Ishikawa (cell line): ENCODE data around the gene IKZF1.

Source experiments
- CEBPB ChIP-seq: IDR thresholded peaks from 2 replicates; pipeline ENCODE4 v1.6.1; 2012
- CREB1 ChIP-seq: IDR thresholded peaks from 2 replicates; pipeline ENCODE4 v1.6.1; 2012; ENCODE audit warnings: low read depth
- EGR1 ChIP-seq: IDR thresholded peaks from 2 replicates; pipeline ENCODE4 v1.6.1; 2012
- EP300 ChIP-seq: IDR thresholded peaks from 2 replicates; pipeline ENCODE4 v1.6.1; 2012; ENCODE audit warnings: borderline replicate concordance
- FOXM1 ChIP-seq: IDR thresholded peaks from 2 replicates; pipeline ENCODE4 v1.6.1; 2012; ENCODE audit warnings: low read depth, borderline replicate concordance
- MAX ChIP-seq: IDR thresholded peaks from 2 replicates; pipeline ENCODE4 v1.6.1; 2012
- NFIC ChIP-seq: IDR thresholded peaks from 2 replicates; pipeline ENCODE4 v1.6.1; 2012
- RAD21 ChIP-seq: IDR thresholded peaks from 2 replicates; pipeline ENCODE4 v1.6.1; 2012; ENCODE audit warnings: low read depth
- REST ChIP-seq: IDR thresholded peaks from 2 replicates; pipeline ENCODE4 v1.6.1; 2012; ENCODE audit warnings: low read depth, mild to moderate bottlenecking
- TAF1 ChIP-seq: IDR thresholded peaks from 2 replicates; pipeline ENCODE4 v1.6.1; 2012; ENCODE audit warnings: low read depth, mild to moderate bottlenecking
- TCF12 ChIP-seq: IDR thresholded peaks from 2 replicates; pipeline ENCODE4 v1.6.1; 2012; ENCODE audit warnings: low read depth
- TEAD4 ChIP-seq: IDR thresholded peaks from 2 replicates; pipeline ENCODE4 v1.6.1; 2012
- USF1 ChIP-seq: IDR thresholded peaks from 2 replicates; pipeline ENCODE4 v1.6.1; 2012
- YY1 ChIP-seq: IDR thresholded peaks from 2 replicates; pipeline ENCODE4 v1.6.1; 2012; ENCODE audit warnings: low read depth
- ZBTB7A ChIP-seq: IDR thresholded peaks from 2 replicates; pipeline ENCODE4 v1.6.1; 2012; ENCODE audit warnings: low read depth

IKZF1 gene

GRCh38 chr7:50379082-50379481 is 74.6 kb downstream of the IKZF1 start:
- TF ChIP-seq CEBPB = no peak
- no peak for TF ChIP-seq EGR1
- TF ChIP-seq USF1 = no peak
- TF ChIP-seq REST = no peak
- no peak for TF ChIP-seq TCF12
- TF ChIP-seq EP300 = no peak
- TF ChIP-seq RAD21 = no peak
- TF ChIP-seq CREB1 = no peak
- TF ChIP-seq NFIC = no peak
- no peak for TF ChIP-seq ZBTB7A
- TF ChIP-seq FOXM1 = no peak
- no peak for TF ChIP-seq MAX
- TF ChIP-seq TAF1 = no peak
- no peak for TF ChIP-seq YY1

- no peak for TF ChIP-seq CREB1
- TF ChIP-seq TCF12 = no peak
- TF ChIP-seq ZBTB7A = no peak
- no peak for TF ChIP-seq CEBPB
- TF ChIP-seq REST = no peak
- no peak for TF ChIP-seq TEAD4
- TF ChIP-seq EGR1 = no peak
- TF ChIP-seq MAX = no peak
- TF ChIP-seq USF1 = no peak
- TF ChIP-seq FOXM1 = no peak
- TF ChIP-seq NFIC = no peak
- TF ChIP-seq EP300 = no peak
- TF ChIP-seq TAF1 = no peak
- no peak for TF ChIP-seq YY1
These were observed 75.0 kb downstream of the IKZF1 start for GRCh38 chr7:50379539-50379938.

- no peak for TF ChIP-seq ZBTB7A
- no peak for TF ChIP-seq RAD21
- TF ChIP-seq NFIC = no peak
- TF ChIP-seq EGR1 = no peak
- no peak for TF ChIP-seq TAF1
- TF ChIP-seq CREB1 = no peak
- no peak for TF ChIP-seq REST
- TF ChIP-seq TCF12 = no peak
These were observed 77.9 kb downstream of the IKZF1 start for GRCh38 chr7:50382455-50382854.

- TF ChIP-seq TEAD4 (no peak), TAF1 (no peak), EGR1 (no peak)
These were observed 82.8 kb downstream of the IKZF1 start for GRCh38 chr7:50387351-50387750.

GRCh38 chr7:50389961-50390360 is 85.4 kb downstream of the IKZF1 start:
- TF ChIP-seq REST (no peak), TCF12 (no peak), EP300 (no peak), CREB1 (no peak), TAF1 (no peak), TEAD4 (no peak), EGR1 (no peak)
